ENCODE measurements around the gene RBM6. TPM values are rescaled to one million over a fixed set of nuclear protein-coding genes. Genes with fewer than 3 reads are reported as not detected.

RBM6 gene
- total RNA-seq, 1 experiment from 2014 or later: 90.7 TPM

- no peak overlapping the region for H3K4ac ChIP-seq (ENCODE audit: low read depth, low read length)
- H4K8ac ChIP-seq (replicated peaks; ENCODE audit: insufficient read length, low read depth, low read length): no peak overlapping the region
- H3K23ac ChIP-seq (ENCODE audit: insufficient read length, low read depth, low read length): no peak overlapping the region
- H3K27me3 ChIP-seq (ENCODE audit: insufficient read depth, low read length): no peaks in the 10 kb centered on the region
- no peak overlapping the region for H3T11ph ChIP-seq (ENCODE audit: low read length)
- no peak overlapping the region for H3K9ac ChIP-seq (ENCODE audit: extremely low read depth, insufficient read length, low read length)
- no peak overlapping the region for H3K27ac ChIP-seq (ENCODE audit: insufficient read length, low read depth, low read length)
- no peak overlapping the region for H3K56ac ChIP-seq (ENCODE audit: insufficient read length, low read depth, low read length)
- no peaks in the 10 kb centered on the region for H3K79me1 ChIP-seq (ENCODE audit: insufficient read depth, low read depth, low read length, poor library complexity, severe bottlenecking)
- H2AK5ac ChIP-seq (ENCODE audit: insufficient read length, low read length): no peak overlapping the region
- H2BK20ac ChIP-seq (ENCODE audit: low read depth, low read length, poor library complexity, severe bottlenecking): no peak overlapping the region
- Mint-ChIP-seq H3K27ac (0 out of 7 replicates have a peak overlapping the region, but pooled peaks of 1 of the 3 experiments have one; percentile 38), H3K27me3 (ENCODE audit: low read depth) (no peaks in the 10 kb centered on the region), H3K4me3 (no peak overlapping the region), H3K4me1 (peaks cover 4 to 6% of the 10 kb centered on the region in 2 experiments), H3K9me3 (no peaks in the 10 kb centered on the region), H3K36me3 (ENCODE audit: insufficient read depth in 1 of 3, low read depth in 3 of 3) (peaks cover 13 to 41% (median 27%) of the 10 kb centered on the region in 3 experiments)
- H2BK120ac ChIP-seq (ENCODE audit: low read depth, low read length, poor library complexity, severe bottlenecking): no peak overlapping the region
- no peak overlapping the region for H3K14ac ChIP-seq (ENCODE audit: insufficient read depth, low read length)
- no peak overlapping the region for H4K91ac ChIP-seq (ENCODE audit: insufficient read length, low read depth, low read length)
- no peaks in the 10 kb centered on the region for H3K9me3 ChIP-seq (ENCODE audit: control insufficient read depth, low read depth, low read length)
- H3K18ac ChIP-seq (ENCODE audit: insufficient read length, low read depth, low read length): no peak overlapping the region
- no CpG with 5 or more reads among the region's 1 CpG for WGBS (ENCODE audit: extremely low coverage, insufficient read length, low lambda C conversion rate)
- H3K23me2 ChIP-seq (ENCODE audit: insufficient read length, low read depth, low read length, poor library complexity, severe bottlenecking): no peaks in the 10 kb centered on the region
- H2BK12ac ChIP-seq (ENCODE audit: insufficient read length, low read depth, low read length): no peak overlapping the region
- no peak overlapping the region for H2BK5ac ChIP-seq (ENCODE audit: insufficient read length, low read length)
- TF ChIP-seq CTCF (conservative IDR thresholded peaks at IDR 0.05): no peak
- H4K20me1 ChIP-seq (ENCODE audit: control insufficient read depth, insufficient read depth, insufficient read length): no peaks in the 10 kb centered on the region
- H2BK15ac ChIP-seq (ENCODE audit: low read depth, low read length): no peak overlapping the region
- H3K4me2 ChIP-seq (ENCODE audit: insufficient read depth, insufficient read length, low read length): no peak overlapping the region
- 0 out of 2 replicates have a peak, but pooled peaks cover under 1% of the 10 kb centered on the region for H3K4me1 ChIP-seq (ENCODE audit: insufficient read depth, low read length)
- no peaks in the 10 kb centered on the region for H3K79me2 ChIP-seq (ENCODE audit: insufficient read depth, low read length)
- no peak overlapping the region for H4K5ac ChIP-seq (ENCODE audit: insufficient read length, low read depth, low read length)
- DNase-seq: no peak
- no peak overlapping the region for H2AFZ ChIP-seq (ENCODE audit: low read length)
Observed at GRCh38 chr3:50008931-50009330, 69.0 kb downstream of the RBM6 start.
